ENCODE results near the gene GAL3ST3.

- TF ChIP-seq EZH2 (IDR thresholded peaks at IDR 0.05; ENCODE audit: borderline replicate concordance, low read length) (no peak), CTCF (conservative IDR thresholded peaks at IDR 0.05 in 1 of 2, IDR thresholded peaks at IDR 0.05 in 1 of 2; ENCODE audit: extremely low read depth in 1 of 2, insufficient read depth in 1 of 2, low read depth in 1 of 2, low read length in 2 of 2) (no peak)
These were observed 44.8 kb downstream of the GAL3ST3 start for GRCh38 chr11:66004186-66004585.

Data from mammary epithelial cell (primary cell).